ENCODE measurements around the gene AIP.

The AIP gene

DNA sequence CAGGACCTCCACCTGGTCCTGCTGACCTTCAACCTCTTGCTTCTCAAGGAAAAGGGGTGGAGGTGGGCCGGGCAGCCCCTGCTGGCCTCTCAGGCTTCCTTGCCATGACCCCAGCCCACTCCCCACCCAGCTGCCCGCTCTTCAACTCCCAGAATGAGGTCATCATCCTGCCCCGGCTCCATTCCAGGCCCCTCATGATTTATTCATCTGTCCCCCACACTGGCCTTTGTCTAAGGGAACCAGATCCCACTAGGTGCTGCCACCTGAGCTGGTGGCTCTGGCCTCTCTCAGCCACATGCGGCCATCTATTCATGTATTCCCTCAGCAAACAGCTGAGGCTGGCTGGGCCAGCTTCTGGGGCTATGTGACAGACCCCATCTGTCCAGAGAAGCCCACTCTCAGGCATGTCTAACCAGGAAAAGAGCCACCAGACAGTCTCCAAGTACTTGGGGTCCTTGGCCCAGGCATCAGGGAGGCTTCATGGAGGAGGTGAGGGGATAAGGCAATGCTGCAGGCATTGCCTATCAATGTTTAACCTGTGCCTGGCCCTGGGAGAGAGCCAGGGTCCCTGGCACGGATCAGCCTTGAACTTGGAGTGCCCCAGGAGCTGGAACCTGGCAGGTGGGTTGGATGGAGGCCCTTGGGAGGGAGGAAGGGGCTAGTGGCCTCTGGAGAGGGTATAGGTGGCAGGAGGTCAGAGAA is 42.6 kb downstream of the AIP start:
- in situ Hi-C loops (cut with MboI; ENCODE audit: low sequenced_read_pairs): no loop called here

DNA sequence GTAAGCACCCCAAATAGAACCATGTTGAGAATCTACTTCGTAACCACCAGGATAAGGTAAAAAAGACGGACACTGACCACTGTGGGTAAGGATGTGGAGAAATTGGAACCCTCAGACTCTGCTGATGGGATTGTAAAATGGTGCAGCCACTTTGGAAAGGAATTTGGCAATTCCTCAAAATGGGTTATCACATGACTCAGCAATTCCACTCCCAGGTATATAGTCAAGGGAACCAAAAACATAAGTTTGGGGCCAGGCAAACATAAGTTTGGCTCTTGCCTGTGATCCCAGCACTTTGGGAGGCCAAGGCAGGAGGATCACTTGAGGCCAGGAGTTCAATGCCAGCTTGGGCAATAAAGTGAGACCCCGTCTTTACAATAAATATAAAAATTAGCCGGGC is 45.5 kb downstream of the AIP start:
- in situ Hi-C loops (cut with MboI; ENCODE audit: low sequenced_read_pairs): no loop called here

DNA sequence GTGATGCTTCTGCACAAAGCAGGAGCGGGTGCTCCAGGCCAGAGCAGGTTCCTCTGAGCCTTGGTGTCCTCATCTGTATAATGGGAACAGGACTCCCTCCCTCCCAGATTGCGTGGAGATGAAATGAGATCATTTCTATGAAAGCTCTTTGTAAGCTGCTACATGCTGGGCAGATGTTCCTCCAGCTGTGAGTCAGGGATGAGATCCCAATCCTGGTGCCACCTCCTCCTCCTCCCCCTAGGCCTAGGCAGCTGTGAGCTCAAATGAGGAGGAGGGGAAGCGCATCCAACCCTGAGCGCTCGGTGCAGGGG is 47.4 kb downstream of the AIP start:
- in situ Hi-C loops (cut with MboI; ENCODE audit: low sequenced_read_pairs): no loop called here

DNA sequence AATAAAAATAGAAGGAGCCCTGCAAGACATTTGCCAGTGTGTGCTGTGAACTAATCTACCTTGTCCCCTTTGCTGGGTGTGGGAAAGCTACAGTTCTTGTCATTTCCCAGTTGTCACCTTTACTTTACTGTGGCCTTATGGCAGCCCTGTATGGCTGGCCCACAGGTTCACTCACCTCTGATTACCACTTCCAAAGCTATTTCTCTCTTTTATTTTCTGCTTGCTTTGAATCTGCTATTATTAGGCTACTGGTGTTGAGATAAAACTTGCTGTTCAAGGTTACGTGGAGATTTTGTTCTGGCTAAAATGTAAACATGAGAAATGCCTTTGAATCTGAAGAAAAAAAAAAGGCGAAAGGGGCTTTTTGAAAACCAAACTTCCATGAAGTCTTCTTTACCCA is 50.1 kb downstream of the AIP start:
- in situ Hi-C loops (cut with MboI; ENCODE audit: low sequenced_read_pairs): no loop called here

DNA sequence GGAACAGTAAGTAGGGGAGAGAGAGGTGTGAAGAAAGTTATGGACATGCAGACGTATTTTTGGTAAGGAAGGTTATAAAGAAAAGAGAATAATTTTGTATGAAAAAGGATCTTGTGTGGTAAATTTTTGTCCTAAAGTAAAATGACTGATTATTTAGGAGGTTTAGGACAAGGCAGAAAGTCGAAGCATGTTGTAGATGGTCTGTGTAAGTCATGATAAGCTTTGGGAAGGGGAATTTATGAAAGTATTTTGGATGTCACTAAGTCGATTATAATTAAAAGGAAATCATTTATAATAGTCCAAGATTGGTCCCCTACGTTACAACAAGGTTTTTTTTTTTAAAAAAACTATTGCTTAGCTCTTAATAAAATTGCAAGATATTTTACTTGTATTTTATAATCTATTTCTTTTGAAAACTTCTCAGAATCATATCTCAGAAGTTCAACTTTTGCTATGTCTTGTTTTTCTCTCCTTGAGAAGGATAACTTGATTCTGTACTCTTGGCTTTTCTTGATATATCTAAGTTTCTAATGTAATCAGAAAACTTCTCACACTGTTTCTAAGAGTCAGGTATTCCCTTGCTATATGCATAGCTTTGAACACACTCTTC is 51.3 kb downstream of the AIP start:
- in situ Hi-C loops (cut with MboI; ENCODE audit: low sequenced_read_pairs): no loop called here

DNA sequence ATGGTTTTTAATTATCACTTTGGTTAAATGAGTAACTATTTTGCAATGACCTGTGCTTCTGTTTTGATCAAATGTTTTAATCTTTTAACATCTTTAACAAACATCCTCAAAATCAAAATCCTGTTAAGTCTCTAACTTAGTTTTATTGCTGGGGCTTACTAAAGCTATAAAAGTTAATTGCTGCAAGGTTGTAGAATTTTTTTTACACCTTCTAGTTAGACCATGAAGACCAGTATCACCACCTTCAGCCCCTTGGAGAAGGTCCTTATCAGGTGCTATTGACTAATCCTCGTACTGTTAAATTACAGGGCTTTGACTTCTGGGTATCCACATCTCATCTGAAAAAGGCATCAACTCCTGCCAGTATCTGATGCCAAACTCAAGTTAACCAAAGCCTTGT is 52.7 kb downstream of the AIP start:
- in situ Hi-C loops (cut with MboI; ENCODE audit: low sequenced_read_pairs): no loop called here

DNA sequence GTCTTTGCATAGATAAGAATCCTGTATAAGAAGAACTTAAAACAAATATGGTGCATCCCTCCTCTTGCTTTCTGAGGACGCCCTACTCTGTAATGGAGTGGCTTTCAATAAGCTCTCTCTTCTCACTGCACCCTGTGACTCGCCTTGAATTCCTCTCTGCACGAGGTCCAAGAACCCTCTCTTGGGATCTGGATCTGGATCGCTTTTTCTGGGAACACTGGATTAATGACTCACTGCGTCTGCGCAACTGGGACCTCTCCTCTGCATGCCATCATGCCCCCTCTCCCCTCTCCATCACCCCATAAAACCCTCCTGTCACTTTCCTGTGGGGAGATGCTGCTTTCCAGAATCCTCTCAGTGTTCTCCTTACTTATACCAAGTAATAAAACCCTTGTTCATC is 55.5 kb downstream of the AIP start:
- in situ Hi-C loops (cut with MboI; ENCODE audit: low sequenced_read_pairs): no loop called here

DNA sequence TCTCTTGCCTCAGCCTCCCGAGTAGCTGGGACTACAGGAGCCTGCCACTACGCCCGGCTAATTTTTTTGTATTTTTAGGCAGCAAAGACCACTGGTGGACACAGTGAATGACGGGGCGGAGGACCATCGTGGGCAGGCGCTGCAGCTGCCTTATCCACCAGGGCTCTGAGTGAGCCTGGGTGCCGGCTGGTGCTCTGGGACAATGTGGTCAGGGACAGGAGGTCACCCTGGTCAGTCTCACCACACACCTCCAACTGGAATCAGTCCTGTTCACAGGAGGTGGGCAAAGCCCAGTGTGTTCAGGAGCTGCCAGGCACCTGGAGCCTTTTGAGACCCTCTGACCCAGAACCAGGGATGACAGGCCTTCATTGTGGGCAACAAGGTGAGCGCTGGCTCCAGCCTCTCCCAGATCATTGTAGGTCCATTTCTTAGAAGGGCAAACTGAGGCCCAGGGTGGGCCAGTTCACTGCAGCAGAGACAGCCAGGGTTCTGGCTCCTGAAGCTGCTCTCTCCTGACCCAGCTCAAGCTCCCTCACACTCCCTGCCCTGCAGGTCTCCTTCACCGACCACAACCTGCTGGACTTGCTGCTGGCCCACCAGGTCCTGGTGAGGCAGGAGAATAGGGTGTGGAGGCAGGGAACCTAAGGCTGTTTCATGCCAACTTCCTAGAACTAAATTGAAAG is 56.1 kb downstream of the AIP start:
- in situ Hi-C loops (cut with MboI; ENCODE audit: low sequenced_read_pairs): no loop called here

DNA sequence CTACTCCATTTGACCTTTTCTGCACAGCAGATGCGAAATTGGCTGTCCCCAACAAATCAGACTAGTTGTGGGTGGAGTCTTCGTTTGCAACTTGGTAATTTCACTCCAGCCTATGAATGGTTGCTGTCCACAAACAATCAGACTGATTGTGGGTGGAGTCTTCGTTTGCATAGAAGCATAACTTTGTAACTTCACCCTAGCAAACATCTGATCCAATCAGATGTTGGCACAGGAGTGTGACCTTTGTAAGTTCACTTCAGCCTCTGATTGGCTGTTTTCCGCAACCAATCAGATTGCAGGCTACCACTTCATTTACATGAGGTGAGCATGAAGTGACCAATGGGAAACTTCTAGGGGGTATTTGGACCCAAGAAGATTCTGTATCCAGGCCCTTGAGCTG is 56.7 kb downstream of the AIP start:
- in situ Hi-C loops (cut with MboI; ENCODE audit: low sequenced_read_pairs): no loop called here

All from HL-60/S4 (cell line).